ENCODE measurements around the gene PILRA. TPM values are rescaled to one million over a fixed set of nuclear protein-coding genes. Genes with fewer than 3 reads are reported as not detected.

PILRA gene
- total RNA-seq, 4 donors from 2014 or later = 5.8 to 9.5 (median 5.9) TPM

GRCh38 chr7:100386940-100387339, 13.7 kb downstream of the PILRA start:
- H3K27me3 ChIP-seq = no peaks in the 10 kb centered on the region
- H3K36me3 ChIP-seq = no peaks in the 10 kb centered on the region
- H3K27ac ChIP-seq = no peak overlapping the region
- no peak overlapping the region for H3K4me3 ChIP-seq
- H3K4me1 ChIP-seq = no peaks in the 10 kb centered on the region
- H3K9me3 ChIP-seq = no peaks in the 10 kb centered on the region
- DNase-seq = no peak
- TF ChIP-seq CTCF (IDR thresholded peaks at IDR 0.05) = no peak
- TF ChIP-seq POLR2A (IDR thresholded peaks at IDR 0.05) = no peak

- Histone ChIP-seq H3K27me3 (no peaks in the 10 kb centered on the region), H3K4me1 (no peaks in the 10 kb centered on the region), H3K27ac (no peak overlapping the region), H3K4me3 (no peak overlapping the region), H3K36me3 (no peaks in the 10 kb centered on the region), H3K9me3 (no peaks in the 10 kb centered on the region)
- no peak for DNase-seq
- TF ChIP-seq POLR2A (IDR thresholded peaks at IDR 0.05) = no peak
- TF ChIP-seq CTCF (IDR thresholded peaks at IDR 0.05) = no peak
These were observed 14.4 kb downstream of the PILRA start for GRCh38 chr7:100387695-100388094.

GRCh38 chr7:100389437-100390088, 16.3 kb downstream of the PILRA start:
- no peaks in the 10 kb centered on the region for H3K4me1 ChIP-seq
- H3K36me3 ChIP-seq = no peaks in the 10 kb centered on the region
- no peaks in the 10 kb centered on the region for H3K9me3 ChIP-seq
- TF ChIP-seq POLR2A (IDR thresholded peaks at IDR 0.05) (no peak), CTCF (IDR thresholded peaks at IDR 0.05) (no peak)
- H3K4me3 ChIP-seq = no peak overlapping the region
- no peak for DNase-seq
- H3K27ac ChIP-seq = no peak overlapping the region
- no peaks in the 10 kb centered on the region for H3K27me3 ChIP-seq

GRCh38 chr7:100390286-100391009, 17.2 kb downstream of the PILRA start:
- no peak overlapping the region for H3K4me3 ChIP-seq
- no peaks in the 10 kb centered on the region for H3K9me3 ChIP-seq
- TF ChIP-seq CTCF (IDR thresholded peaks at IDR 0.05) (no peak), POLR2A (IDR thresholded peaks at IDR 0.05) (no peak)
- no peaks in the 10 kb centered on the region for H3K4me1 ChIP-seq
- no peaks in the 10 kb centered on the region for H3K27me3 ChIP-seq
- H3K27ac ChIP-seq = no peak overlapping the region
- H3K36me3 ChIP-seq = no peaks in the 10 kb centered on the region
- DNase-seq = no peak

- no peak for DNase-seq
- no peak for TF ChIP-seq CTCF (IDR thresholded peaks at IDR 0.05)
- TF ChIP-seq POLR2A (IDR thresholded peaks at IDR 0.05) = no peak
These were observed 20.1 kb downstream of the PILRA start for GRCh38 chr7:100393233-100393905.

More at GRCh38 chr7:100393233-100393905, 20.1 kb downstream of the PILRA start:
- peaks cover 0 to 4% (median 1%) of the 10 kb centered on the region in 4 donors for H3K4me1 ChIP-seq
- H3K4me3 ChIP-seq = no peak overlapping the region
- H3K27me3 ChIP-seq = no peaks in the 10 kb centered on the region
- no peaks in the 10 kb centered on the region for H3K9me3 ChIP-seq
- no peaks in the 10 kb centered on the region for H3K36me3 ChIP-seq
- no peak overlapping the region for H3K27ac ChIP-seq
